Measurements from ENCODE around the gene ACE.

The ACE gene

GRCh38 chr17:63517825-63518534 lies 41.1 kb downstream of the ACE start:
- no peak for DNase-seq

DNA sequence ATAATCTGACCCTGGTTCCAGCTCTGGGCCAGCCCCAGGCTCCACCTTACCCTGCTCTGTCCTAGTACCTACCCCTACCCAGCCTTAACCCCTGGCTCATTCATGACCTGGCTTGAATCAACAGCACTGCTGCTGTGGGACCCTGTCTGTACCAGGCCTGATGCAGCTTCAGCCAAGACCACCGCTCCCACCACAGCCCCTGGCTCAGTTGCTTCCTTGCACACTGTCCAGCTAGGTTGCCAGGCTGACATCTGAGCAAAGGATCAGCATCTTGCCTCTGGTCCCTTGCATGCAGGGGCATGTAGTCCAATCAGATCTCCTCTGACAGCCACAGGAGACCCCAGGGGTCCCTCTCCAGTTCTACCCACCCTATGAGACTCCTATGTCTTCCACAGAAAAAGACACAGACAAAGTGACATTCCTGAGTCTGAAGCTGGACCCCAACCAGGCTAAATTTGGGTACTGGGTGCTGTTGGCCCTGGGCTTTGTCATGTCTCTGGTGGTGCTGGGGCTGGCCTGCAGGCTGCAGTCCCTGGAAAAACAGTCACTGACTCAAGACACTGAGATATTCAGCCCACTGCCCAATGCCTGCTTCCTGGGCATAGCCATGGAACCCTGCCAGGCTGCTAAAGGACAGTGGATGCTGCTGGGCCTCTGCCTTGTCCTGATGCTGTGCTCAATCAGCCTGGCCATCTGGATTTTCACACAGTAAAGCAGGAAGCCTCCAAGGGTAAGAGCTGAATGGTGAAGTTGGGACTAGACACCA lies 42.4 kb downstream of the ACE start:
- DNase-seq: no peak

- DNase-seq: no peak
Measured at GRCh38 chr17:63519972-63520882, 43.4 kb downstream of the ACE start.

DNA sequence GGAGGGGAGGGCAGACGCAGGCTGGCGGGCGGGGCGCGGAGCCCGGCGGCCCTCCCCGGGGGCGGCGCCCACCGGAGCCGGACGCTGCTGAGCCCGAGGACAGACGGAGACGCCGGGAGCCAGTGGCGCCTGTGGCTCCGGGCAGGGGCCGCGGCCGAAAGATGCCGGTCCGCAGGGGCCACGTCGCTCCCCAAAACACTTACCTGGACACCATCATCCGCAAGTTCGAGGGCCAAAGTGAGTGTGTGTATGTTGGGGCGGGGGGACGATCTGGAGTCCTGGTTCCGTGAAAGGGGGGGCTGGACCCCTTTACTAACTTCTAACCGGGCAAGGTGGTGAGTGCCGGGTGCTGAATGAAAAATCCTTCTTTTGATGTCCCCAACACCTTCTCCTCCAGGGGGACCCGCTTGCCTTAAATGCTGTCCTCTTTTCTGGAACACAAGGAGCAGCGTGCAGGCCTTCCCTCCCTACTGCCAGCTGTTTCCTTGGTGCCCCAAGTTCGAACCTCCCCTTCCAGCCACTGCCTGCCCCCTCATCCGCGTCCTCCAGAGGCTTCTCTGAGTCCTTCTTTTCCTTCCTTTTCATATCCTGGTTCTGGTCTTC lies 46.5 kb downstream of the ACE start, which contains the start of gene KCNH6:
Gene KCNH6 (plus strand): TSS at position 106 of the 603 bp plus-strand sequence. CDS start 56 bp downstream, at position 162.
- DNase-seq: no peak

GRCh38 chr17:63524051-63524450 lies 47.2 kb downstream of the ACE start:
- DNase-seq: no peak

DNA sequence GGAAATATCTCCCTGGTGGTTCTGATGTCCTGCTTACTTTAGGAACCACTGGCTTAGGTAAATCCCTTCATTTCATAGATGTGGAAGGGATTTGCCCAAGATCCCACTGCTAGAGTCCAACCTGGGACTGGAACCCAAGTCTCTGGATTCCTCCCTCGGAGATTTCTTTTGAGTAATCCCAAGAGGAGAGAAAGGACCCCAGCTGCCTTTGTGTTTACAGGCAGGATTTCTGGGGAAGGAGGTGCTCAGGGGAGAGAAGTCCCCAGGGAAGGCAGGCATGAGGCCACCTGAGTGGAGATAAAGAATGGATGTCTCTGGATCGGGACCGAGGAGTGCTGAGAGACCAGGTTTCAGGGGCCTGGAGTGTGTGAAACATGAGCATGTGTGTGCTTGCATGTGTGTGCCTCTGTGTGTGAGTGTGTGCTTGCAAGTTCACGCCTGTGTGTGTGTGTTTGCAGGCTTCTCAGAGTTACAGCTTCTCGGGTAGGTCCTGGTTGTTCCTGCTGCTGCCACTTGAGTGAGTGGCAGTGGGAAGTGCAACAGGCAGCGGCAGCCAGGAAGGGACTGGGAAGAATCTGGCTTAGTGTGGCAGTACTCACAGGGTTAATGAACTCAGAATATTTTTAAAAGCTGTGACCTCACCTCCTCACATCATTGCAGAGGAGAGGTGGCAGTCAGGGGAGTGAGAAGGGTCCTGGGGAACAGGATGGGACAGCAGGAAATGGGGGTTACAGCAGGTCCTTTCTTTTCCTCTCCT lies 48.5 kb downstream of the ACE start:
- DNase-seq: no peak

DNA sequence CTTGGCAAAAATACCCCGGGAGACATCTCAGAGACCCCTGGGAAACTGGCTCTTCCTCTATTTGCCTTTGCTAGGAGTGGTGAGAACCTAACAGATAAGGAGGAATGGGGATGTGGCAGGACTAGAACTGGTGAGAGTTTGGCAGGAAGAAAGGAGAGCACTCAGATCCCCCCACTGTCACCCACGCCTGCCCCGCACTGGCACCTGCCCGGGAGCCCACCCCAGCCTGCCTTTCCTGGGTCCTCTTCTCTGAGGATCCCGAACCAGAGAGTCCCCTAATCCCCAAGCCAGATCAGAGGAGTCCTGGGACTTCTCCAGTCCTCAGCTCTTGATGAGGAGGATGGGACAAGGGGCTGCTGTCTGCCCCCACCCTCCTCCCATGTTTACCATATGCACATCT lies 50.0 kb downstream of the ACE start:
- no peak for DNase-seq

DNA sequence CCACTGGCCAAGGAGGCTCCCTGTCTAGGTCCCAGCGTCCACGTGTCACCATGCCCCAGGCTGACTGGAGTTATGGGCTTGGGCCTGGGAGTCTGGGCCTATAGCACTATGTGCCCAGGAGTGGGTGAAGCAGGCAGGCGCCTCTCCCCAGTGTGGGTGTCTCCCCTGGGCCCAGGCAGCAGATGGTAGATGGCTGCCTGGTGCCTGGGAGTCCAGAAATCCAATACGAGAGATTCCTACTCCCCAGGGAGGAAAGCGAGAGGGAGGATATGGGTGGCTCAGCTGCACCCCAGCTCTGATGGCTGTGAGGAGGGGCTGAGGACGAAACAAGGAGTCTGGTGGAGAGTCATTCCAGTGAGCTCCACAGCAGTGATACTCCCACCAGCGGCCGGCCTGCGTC lies 51.3 kb downstream of the ACE start:
- DNase-seq: no peak

- no peak for DNase-seq
Measured at GRCh38 chr17:63529711-63530556, 53.1 kb downstream of the ACE start.

DNA sequence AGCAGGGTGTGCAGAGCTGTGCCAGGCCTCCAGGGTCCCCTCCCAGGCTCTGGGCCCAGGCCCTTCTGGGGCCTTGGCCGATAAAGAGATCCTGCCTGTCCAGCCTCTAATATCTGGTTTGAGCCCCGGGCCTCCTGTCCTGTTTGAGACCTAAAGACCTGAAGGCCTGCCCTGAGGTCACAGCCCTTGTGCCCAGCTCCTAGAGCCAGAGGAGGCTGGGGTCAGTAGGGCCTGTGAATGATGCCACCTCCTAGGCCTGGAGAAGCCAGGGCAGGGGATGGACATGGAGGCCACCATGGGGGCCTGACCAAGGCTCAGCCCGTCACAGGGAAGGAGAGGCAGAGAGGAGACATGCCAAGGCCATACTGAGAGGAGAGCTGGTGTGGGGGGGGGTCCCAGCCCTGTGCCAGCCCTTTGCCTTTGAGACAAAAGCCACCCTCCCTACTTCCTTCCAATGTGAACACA lies 53.7 kb downstream of the ACE start:
- DNase-seq: no peak

DNA sequence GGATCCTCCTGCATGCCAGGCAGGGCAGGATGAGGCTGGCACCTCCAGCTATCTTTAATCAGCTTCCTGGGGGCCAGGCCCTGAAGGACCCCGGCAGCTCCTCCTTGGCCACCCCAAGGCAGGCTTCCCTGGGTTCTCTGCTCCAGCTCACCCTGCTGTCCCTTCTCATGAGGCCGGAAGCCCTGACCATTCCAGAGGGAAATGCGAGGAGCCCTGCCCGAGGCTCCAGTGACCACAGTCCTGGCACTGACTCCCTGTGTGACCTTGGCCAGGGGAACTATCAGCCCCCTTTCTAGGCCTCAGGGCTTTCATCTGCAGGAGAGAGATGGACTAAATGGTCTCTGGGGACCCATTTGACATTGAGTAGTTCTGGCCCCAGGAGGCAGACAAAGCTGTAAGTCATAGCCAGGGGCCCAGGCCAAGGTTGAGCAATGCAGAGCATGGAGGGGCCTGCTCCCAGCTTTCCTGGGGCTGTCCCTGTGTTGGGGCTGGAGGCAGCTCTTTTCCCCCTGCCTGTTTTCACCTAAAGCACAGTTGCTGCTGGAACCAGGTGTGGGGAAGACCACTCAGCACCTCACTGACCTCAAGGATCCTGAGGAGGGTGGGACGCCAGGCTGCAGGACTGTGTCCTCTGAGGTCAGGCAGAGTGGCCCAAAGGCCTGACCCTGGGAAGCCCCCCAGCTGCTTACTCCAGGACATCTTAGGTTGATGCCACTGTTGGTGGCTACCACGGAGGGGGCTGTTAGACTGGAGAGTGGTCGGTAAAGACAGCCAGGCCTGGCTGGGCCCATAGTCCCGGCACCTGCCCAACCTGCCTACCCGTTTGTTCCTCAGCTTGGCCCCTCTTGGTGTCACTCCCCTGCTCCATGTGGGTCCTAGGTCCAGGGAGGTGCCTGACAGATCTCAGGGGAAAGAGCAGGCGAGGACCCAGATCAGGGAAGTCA lies 54.4 kb downstream of the ACE start:
- DNase-seq: no peak

DNA sequence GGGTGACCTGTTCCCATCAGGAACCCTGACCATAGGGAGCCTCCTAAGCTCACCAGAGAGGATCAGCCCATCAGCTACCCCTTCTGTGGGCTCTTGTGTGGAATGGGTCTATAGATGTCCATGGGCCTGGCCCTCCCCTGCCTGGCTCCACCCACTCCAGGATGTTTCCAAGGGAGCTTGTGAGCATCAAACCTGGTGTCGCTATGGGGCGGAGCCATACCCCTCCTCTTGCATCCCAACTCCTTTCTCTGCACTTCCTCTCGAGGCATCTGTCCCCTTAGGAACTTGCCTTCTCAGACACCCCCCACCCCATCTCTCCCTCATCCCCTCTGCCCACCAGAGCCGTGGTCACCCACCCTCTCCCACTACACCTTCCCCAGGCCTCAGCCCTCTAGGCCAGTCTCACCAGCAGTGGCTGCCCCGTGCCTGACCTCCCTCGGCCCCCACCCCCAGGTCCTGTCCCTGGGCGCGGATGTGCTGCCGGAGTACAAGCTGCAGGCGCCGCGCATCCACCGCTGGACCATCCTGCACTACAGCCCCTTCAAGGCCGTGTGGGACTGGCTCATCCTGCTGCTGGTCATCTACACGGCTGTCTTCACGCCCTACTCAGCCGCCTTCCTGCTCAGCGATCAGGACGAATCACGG lies 56.7 kb downstream of the ACE start:
- DNase-seq: no peak

DNA sequence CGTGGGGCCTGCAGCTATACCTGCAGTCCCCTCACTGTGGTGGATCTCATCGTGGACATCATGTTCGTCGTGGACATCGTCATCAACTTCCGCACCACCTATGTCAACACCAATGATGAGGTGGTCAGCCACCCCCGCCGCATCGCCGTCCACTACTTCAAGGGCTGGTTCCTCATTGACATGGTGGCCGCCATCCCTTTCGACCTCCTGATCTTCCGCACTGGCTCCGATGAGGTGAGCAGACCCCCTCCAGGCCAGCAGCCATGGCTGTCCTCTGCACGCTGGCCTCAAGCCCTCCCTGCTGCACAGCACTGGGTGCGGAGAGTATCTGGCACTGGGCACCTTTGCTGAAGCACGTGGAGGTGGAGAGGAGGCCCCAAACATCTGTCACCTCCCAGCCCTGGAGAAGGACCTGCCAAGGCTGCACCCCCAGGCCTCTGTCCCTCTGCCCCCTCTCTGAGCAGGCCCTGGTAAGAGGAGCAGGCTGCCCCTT lies 57.3 kb downstream of the ACE start:
- DNase-seq: no peak

GRCh38 chr17:63534816-63535455 lies 58.1 kb downstream of the ACE start:
- DNase-seq: no peak

DNA sequence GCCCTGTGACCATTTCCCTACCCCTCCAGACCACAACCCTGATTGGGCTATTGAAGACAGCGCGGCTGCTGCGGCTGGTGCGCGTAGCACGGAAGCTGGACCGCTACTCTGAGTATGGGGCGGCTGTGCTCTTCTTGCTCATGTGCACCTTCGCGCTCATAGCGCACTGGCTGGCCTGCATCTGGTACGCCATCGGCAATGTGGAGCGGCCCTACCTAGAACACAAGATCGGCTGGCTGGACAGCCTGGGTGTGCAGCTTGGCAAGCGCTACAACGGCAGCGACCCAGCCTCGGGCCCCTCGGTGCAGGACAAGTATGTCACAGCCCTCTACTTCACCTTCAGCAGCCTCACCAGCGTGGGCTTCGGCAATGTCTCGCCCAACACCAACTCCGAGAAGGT lies 58.8 kb downstream of the ACE start:
- no peak for DNase-seq

DNA sequence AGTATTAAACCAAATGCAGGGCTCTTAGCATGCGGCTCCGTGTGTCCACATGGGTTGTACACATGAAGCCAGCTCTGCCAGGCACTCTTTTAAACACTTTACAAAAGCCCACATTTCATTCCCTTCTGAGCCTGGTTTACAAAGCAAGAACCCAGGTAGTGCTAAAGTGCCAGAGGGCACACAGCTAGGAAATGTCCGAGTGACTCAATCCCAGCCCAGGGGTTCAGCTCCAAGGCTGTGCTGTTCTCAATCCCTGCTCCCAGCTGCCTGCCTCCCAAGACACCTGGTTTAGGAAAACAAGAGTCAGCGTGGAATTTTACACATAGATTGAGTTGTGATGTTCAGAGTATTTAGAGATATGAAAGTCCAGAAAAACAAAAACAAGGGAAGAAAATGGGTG lies 60.1 kb downstream of the ACE start:
- DNase-seq: no peak

DNA sequence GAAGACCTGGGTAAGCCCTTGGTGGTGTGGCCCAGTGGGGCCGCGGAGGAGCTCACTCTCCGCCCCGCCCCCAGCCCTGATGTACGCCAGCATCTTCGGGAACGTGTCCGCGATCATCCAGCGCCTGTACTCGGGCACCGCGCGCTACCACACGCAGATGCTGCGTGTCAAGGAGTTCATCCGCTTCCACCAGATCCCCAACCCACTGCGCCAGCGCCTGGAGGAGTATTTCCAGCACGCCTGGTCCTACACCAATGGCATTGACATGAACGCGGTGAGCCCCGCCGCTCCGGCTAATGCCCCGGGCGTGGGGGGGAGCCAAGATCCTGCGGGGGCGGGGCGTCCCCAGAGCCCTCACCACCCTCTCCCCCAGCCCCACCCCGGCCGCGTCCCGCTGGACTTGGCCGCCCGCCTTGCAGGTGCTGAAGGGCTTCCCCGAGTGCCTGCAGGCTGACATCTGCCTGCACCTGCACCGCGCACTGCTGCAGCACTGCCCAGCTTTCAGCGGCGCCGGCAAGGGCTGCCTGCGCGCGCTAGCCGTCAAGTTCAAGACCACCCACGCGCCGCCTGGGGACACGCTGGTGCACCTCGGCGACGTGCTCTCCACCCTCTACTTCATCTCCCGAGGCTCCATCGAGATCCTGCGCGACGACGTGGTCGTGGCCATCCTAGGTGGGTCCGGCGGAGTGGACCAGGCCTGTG lies 61.3 kb downstream of the ACE start:
- DNase-seq: no peak
